SK-MEL-5 (cell line): Measurements from ENCODE around the gene TRMT1. TPM values are rescaled to one million over a fixed set of nuclear protein-coding genes. Genes with fewer than 3 reads are reported as not detected.

Experiments used
- DNase-seq: peaks from one replicate; pipeline ENCODE4 v3.0.0-alpha.2; 2016; ENCODE audit warnings: low read depth, low spot score
- in situ Hi-C: cut with HindIII; loops from 2 replicates; pipeline ENCODE4 v1.10.0; 2016; ENCODE audit warnings: low sequenced_read_pairs, high pct_unique_total_duplicates, low pct_unique_long_range_greater_than_20kb
- total RNA-seq: library from RNA; depleted of rRNA; stranded (reverse); fragments of >200 nt; shearing (Covaris generic); gene quantifications from 2 replicates; pipeline ENCODE4 v1.2.3, GENCODE V29; 2014

The TRMT1 gene
- total RNA-seq, 1 experiment from 2014 or later = 32.9 TPM

DNA sequence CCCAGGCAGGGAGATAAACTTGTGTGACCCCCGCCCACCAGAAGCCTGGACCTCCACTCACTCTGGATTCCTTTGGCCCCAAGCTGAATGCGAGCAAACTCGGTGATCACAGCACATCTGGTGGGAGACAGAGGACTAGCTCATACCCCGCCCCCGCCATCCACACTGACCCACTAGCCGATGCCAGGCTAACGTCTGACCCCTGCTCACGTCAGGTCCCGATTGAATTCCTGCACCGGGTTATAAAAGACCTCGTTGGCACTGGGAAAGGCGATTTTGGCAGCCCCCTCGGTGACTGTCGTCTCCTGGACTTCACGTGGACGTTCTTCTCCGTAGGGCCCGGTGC lies 631 bp downstream of the TRMT1 start:
- DNase-seq = no peak
- in situ Hi-C loops = no loop called here

DNA sequence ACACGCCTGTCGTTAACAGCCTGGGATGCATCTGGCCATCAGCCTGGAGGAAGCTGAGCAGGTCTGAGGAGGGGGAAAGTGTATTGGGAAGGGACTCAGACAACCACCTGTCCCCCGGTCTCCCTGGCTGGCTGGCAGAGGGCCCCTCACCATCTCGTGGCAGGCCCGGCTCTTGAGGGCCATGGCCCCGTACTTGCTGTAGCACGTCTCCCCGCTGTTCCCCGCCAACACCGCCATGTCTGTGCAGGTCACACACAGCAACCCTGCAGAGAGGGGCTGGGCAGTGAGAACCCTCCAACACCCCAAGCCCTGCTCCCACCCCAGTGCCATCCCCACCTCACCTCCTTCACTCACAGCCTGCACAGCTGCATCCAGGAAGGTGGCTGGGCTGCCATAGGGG lies 4.0 kb downstream of the TRMT1 start:
- in situ Hi-C loops = no loop called here
- no peak for DNase-seq

GRCh38 chr19:13110099-13110610 lies 6.4 kb downstream of the TRMT1 start:
- in situ Hi-C loops = no loop called here
- no peak for DNase-seq

- in situ Hi-C loops = no loop called here
- no peak for DNase-seq
Observed at GRCh38 chr19:13109361-13110098, 7.0 kb downstream of the TRMT1 start.

GRCh38 chr19:13104848-13105711 lies 11.5 kb downstream of the TRMT1 start:
- in situ Hi-C loops = no loop called here
- DNase-seq = no peak

DNA sequence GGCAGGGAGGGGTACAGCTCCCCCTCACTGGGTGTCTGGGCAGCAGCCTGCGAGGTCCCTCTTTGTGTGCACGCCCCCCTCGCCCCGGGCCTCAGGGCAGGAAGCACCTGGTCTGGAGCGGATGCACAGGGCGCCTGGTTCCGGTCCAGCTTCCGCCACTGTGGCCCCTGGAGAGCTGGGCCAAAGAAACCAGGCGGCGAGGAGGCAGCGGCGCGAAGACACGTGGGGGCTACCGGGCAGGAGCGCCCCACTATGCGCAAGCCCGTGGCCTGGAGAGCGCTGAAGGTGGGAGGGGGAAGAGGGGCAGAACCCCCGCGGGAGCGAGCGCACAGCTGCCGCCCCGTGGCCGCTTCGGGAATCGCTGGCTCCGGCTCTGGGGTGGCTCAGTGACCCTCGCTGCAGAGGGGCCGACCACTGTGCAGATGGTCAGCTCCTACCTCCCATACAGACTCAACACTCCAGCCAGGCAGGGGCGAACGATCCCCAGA lies 12.1 kb downstream of the TRMT1 start:
- DNase-seq = peak; percentile 25
- in situ Hi-C loops = no loop called here

- DNase-seq = no peak
- in situ Hi-C loops = no loop called here
Observed at GRCh38 chr19:13103581-13104359, 12.8 kb downstream of the TRMT1 start.

- DNase-seq = no peak
- in situ Hi-C loops = no loop called here
Observed at GRCh38 chr19:13102666-13103580, 13.6 kb downstream of the TRMT1 start, which contains the start of gene LYL1. LYL1 (minus strand) TSS chr19:13102858; CDS start chr19:13101171, 1,687 bp downstream.

DNA sequence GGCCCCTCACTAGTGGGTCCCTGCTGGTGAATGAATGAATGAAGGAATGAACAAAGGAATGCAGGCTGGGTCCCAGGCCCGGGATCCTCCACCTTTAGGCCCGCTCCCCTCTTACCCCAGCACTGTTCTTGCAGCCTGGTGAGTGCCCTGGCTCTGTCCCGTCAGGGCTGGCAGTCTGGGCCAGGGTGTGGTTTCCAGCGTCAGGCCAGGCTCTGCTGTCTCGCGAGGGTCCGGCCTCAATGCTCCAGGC lies 14.2 kb downstream of the TRMT1 start:
- no peak for DNase-seq
- in situ Hi-C loops = no loop called here

DNA sequence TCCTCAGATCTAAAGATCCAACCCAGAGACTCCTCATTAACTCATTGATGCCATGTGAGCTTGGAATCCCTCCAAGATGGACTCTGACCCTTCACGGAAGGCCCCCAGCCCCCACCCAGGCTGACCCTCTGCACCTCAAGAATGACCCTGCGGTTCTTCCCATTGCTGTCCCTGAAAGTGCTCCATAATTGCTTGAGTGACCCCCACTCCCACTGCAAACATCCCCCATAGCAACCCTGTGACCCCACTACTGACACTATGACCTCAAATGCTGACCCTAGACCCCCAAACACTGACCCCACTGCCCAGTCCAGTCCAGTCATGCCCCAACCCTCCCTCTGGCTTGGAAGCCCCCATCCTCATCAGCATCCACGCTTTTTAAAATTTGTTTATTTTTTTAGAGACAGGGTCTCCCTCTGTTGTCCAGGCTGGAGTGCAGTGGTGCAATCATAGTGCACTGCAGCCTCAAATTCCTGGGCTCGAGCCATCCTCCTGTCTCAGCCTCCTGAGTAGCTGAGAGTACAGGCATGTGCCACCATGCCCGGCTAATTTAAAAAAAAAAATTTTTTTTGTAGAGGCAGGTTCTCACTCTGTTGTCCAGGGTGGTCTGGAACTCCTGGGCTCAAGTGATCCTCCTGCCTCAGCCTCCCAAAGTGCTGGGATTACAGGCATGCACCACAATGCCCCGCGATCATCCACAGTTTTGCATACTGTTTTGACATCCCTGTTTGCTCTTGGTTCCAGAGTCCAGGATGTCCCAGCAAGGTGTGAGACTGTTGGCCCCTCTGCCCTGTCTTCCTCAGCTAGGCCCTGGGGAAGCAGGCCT lies 14.7 kb downstream of the TRMT1 start:
- in situ Hi-C loops = no loop called here
- DNase-seq = no peak

DNA sequence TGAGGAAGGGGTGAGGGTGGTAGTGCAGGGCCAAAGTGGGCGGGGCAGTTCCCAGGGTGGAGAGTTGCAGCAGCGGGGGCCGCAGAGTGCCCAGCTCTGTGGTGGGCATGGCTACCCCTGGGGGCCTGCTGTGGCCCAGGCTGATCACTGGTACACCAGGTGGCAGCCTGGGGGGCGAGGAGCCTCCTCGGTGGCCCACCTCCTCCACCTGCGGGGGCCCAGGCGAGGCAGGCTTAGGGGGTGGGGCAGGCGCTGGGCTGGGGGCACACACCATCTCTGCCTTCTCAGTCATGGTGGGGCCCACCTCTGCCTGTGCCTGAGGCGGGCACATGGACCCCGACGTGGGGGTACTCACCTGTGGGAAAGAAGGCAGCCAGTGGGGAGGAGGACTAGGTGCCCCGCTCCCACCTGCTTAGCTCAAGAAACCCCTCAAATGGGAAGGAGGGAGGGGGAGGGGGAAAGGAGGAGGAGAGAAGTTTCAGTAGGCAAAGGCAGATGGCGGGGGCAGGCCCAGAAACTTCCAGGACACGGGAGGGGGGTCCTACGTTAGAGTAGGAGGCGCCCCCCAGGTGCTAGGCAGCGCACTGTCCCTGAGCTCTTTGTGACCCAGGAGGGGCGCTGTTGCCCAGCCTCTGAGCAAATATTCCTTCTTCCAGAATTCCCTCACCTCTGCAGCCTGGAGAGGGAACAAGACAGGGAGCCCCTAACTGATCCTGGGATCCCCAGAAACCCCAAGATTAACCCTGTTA lies 15.5 kb downstream of the TRMT1 start:
- in situ Hi-C loops = no loop called here

GRCh38 chr19:13100031-13100588 lies 16.4 kb downstream of the TRMT1 start:
- no peak for DNase-seq
- in situ Hi-C loops = no loop called here

More for the DNA sequence above, 15.5 kb downstream of the TRMT1 start:
- no peak for DNase-seq

GRCh38 chr19:13099073-13099999 lies 17.2 kb downstream of the TRMT1 start:
- DNase-seq = no peak
- in situ Hi-C loops = no loop called here

- in situ Hi-C loops = no loop called here
- no peak for DNase-seq
Observed at GRCh38 chr19:13098277-13099072, 18.1 kb downstream of the TRMT1 start.
